Endometrium (tissue), 2 donors: ENCODE results near the gene ASPG.
"Not testable (repeated sequence)": the region's sequence is repeated elsewhere in the genome, so short reads cannot be mapped to it uniquely, and the experiment has no call there.

ENCODE experiments used
- FAIRE-seq: peaks from 2 replicates; lab custom pipeline; 2012; peaks lifted over from hg19 to GRCh38; lab: Jason Lieb, UNC
- donor health status: control.
- donor health status: control.

Gene ASPG

GRCh38 chr14:104147346-104148125 lies 62.0 kb downstream of the ASPG start:
- FAIRE-seq = no peak

DNA sequence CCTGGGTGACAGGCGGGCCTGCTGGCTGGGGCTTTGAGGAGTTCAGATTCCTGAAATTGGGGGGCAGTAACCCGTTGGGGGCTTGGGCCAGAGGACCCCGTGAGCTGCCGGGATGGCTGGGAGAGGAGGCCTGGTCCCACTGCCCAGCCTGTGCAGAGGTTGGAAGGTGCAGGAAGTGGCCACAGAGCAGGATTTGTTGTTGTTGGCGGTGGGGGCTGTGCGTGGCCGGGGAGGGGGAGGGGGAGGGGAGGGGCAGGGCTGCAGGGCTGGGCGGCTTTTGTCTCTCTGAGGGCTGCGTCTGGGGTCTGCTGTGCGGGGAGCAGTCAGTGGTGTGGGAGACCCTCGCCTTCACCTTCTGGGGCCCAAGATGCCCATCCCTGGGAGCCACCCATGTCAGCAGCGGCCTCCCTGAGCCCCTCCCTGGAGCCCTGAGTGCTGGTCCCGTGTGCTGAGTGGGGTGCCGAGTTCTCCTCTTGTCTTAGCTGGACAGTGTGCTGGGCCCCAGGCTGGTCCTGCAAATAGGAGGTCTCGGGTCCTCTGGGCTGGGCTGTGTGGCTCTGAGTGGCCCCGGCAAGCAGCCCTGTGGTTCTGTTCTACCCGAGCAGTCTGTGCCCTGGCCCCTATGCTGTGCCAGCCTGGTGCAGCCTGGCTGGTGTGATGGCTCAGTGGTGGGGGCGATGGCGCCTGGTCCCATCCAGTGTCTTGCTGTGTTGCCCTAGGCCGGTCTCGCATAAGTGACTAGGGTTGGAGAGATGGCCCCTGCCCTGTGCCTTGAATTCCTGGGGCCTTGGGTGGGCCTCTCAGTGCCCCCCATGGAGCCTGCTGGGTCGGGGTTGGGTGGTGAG lies 63.2 kb downstream of the ASPG start:
- no peak for FAIRE-seq

DNA sequence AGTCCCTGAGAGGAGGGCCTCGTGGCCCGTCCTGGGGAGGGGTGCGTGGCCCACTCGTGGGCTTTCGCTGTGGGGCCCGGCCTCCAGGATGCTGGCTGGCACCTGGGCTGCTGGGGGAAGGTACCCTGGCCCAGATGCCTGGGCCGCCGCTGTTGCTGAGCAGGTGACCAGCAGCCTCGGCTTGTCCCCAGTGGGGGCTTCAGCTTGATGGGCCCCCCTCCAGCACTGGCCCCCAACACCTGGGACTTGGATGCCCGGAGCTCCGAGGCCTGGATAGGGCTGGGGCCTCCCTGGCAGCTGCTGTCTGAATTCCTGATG lies 63.7 kb downstream of the ASPG start:
- FAIRE-seq = no peak

DNA sequence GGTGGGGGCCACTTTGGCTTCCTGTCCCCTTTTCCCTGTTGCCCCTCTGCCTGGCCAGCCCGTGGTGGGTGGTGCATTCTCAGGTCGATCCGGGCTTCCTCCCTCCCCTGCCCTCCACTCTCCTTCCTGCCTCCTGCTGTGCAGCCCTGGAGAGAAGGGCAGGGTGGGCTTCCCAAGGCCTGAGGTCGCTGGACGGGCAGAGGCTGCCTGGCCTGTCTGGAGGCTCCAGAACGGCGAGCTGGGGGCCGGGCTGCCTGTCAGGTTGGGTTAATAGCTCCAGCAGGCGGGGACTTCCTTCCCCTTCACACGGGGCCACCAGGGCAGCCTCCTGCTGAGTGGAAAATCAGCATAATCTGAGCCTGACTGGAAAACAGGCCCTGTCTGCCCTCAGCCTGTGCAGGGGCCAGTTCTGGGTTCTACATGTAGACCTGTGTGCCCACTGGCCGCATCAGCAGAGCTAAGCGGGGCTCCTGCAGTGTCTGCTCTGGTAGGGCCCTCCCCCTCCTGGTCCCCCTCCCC lies 64.2 kb downstream of the ASPG start:
- FAIRE-seq = no peak

DNA sequence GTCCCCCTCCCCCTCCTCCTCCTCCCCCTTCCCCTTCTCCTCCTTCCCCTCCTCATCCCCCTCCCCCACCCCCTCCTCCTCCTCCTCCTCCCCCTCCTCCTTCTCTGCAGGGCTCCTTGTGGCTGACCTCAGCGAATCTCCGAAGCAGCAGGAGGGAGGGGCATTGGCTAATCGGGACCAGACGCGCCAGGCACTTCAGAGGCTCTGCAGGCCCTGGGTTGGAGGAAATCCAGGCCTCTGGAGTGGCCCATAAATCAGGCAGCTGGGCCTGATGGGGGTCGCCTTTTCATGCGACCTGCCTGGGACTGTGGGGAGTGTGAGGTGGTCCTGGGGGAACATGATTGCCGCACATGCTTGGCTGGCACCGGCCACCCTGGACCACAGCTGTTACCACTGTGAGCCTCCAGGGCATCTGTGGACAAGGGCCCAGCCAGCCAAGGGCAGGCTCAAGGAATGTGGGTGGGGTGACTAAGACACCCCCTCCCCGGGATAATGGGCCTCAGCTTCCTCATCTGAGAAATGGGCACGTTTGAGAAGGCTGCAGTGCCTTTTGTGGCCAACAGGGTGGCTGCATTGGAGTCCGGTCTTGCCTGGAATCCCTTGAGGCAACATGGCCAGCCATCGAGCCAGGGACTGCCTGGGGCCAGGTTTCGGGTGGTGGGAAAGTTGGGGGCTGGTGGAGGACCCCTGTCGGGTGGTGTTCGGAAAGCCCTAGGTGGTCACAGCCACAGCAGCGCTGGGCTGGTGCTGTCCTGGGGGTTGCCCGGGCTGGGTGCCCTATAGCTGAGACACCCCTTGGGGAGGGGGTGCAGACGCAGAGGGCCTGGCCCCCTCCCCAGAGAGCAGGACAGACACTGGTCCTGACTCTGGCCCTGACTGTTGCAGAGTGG lies 64.9 kb downstream of the ASPG start:
- FAIRE-seq = peak; percentile 21

DNA sequence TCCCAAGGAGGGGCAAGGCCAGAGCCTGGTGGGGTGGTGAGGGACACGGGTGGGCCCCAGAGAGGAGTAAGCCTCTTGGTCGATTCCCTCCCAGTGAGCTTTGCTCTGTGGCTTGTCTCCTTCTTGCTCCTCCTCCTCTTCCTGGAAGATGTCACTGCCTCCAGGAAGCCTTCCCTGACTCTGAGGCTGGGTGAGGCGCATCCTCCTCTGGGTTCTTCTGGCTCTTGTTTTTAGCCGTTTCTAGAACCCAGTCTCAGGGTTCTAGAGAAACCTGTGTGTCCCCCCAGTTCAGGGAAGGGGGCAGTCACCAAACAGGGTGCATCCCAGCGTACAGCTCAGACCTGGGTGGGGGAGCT lies 65.5 kb downstream of the ASPG start:
- FAIRE-seq = no peak

DNA sequence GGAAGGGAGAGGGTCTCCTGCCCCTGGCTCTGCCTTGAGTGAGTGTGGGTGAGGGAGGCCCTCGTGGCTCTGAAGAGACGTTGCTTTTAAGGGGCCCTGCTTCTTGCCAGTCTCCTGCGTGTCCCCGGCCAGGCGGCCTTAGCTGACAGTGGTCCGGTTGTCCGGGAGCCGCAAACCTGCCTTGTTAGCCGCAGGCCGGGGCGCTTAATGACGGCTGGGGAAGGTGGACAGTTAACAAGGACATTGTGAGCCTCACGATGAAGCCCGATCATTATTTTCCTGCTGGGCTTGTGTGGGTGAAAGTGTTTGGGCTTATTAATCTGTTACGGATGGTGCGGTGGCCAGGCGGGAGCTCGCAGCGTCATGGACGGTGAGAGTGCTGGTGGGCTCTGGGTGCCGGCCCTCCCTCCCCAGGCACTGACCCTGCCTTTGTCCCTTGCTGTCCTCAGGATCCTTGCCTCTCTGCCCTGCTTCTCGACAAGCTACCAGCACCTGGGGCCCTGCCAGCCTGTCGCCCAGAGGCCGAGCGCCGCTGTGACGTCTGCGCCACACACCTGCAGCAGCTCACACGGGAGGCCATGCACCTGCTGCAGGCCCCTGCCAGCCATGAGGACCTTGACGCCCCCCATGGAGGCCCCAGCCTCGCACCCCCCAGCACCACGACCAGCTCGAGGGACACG lies 66.2 kb downstream of the ASPG start:
- no peak for FAIRE-seq

DNA sequence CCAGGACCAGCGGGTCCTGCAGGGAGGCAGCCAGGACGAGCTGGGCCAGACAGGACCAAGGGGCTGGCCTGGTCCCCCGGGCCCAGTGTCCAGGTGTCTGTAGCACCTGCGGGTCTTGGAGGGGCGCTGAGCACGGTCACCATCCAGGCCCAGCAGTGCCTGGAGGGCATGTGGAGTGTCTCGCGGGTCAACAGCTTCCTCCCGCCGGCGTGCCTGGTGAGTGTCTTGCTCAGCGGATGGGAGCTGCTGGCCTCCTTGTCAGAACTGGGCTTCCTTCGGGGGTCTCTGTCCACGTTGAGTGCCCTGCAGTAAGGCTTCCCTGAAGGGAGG lies 66.7 kb downstream of the ASPG start:
- no peak for FAIRE-seq

DNA sequence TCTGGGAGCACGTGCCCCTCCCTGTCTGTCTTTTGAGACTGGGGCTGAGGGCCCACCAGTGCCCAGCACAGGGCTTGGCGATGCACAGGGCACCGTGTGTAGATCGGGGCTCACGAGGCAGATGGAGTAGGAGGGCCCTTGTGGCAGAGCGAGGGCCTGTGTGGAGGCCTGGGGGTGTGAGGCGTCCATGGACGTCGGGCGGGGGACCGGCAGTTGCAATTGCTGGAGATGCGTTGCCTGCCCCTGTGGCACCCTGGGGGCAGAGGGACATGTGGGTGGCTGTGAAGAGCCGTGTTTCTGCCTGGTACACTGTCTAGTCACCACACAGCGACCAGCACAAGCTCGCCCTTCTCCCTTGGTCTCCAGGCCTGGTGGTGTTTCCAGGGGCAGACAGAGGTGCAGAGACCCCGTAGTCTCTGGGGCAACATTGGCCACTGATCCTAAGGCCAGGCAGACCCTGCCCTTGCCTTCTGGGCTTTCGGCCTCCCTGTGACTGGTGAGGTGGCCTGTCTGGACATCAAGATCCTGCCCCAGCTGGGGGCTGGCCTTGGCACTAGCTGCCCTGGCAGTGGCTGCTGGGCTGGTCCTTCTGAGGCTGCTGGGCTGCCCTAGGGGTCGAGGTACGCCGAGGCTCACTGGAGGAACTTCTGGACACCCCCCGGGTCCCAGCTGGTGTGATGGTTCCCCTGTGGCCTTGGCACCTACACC lies 67.3 kb downstream of the ASPG start:
- no peak for FAIRE-seq

DNA sequence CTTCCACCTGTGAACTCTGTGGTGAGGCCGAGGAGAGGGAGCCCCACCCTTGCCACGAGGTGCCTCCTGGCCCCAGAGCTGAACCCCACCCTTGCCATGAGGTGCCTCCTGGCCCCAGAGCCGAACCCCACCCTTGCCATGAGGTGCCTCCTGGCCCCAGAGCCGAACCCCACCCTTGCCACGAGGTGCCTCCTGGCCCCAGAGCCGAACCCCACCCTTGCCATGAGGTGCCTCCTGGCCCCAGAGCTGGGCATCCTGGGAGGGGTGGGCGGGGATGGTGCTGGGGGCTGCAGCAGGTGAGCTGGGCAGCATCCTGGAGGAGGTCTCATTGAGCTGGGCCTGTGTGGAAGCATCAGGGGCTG lies 67.9 kb downstream of the ASPG start:
- FAIRE-seq = not testable (repeated sequence)

DNA sequence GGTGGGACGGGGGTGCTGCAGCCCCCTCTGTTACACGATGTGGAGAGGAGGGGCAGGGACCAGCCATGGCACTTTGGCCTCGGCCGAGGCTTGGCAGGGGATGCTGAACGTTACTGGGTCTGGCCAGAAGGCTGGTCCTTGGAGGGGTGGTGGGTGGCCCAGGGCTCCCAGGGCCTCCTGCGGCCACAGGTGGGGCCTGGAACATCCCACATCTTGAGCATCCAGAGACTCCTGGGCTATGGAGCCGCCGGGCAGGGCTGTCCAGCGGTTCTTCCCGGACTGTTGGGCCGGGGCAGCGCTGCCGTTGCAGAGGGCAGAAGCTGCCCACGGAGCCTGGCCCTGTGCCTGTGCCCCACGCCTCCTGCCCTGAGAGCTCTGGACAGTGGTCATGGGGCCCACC lies 68.7 kb downstream of the ASPG start:
- FAIRE-seq = no peak

GRCh38 chr14:104155513-104155912 lies 70.0 kb downstream of the ASPG start:
- no peak for FAIRE-seq

DNA sequence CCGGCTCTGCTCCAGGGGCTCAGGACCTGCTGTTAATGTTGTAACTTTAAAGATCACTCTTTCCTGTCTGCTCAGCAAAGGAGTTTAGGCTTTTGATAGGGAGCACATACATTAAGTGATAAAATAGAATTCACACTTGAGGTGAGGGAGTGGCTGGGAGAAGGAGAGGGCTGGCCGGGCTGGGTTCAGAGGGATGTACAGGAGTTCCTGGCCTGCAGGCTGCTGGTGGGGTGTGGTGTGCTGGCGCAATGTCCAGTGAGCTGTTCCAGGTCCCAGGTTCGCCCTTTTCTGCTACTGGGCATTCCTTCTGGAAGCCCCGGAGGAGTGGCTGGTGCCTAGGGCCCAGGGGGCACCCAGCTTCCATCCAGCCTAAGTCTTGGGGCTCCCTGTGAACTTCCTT lies 70.6 kb downstream of the ASPG start:
- no peak for FAIRE-seq

- FAIRE-seq = no peak
Observed at GRCh38 chr14:104157016-104157928, 71.8 kb downstream of the ASPG start.

DNA sequence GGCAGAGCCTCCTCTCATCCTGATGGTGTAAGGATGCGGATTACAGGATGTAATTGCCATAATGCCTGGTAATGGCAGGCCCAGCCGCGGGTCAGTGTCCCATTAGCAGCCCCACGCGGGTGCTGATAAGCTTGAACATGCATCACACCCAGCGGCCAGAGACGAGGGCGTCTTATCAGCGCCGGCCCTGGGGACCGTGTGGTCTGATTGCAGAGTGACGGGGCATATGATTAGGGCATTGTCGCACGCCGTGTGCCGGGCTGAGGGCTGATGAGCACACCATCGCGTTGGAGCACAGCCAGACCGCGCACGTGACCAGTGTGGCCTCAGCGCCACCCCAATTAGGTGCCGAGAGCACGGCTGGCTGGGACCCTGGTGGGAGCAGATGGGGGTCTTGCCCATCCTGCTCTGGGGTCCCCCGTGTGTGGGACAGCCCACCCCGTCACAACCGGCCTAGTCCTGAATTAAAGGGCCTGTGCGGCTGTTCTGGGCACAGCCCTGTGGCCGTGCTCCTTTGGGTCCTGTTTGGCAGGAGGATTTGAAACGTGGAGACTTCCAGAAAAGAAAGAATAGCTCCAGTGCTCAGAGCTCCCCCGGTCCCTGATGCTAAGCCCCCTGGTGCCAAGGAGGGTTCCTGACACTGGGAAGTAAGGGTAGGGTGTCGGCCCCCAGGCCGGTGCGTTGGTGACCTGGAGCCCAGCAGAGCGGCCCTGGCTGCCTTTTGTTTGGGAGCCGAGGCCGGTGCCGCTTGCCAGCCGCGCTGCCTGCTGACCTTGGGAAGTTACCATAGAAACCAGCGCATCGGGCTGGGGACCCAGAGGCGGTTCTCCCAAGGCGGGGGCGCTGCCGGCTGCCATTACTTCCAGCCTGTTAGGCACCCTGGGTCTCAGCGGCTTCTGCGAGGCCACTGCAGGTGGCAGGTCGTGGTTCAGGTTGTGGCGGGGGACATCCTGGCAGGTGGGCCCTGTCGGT lies 73.6 kb downstream of the ASPG start:
- no peak for FAIRE-seq

GRCh38 chr14:104159990-104160389 lies 74.5 kb downstream of the ASPG start:
- FAIRE-seq = no peak

- no peak for FAIRE-seq
Observed at GRCh38 chr14:104161602-104162367, 76.3 kb downstream of the ASPG start.

GRCh38 chr14:104162495-104162894 lies 77.0 kb downstream of the ASPG start:
- no peak for FAIRE-seq
